C4-2B (cell line): Measurements from ENCODE around the gene HRCT1.
A peak's percentile ranks its signal among the peaks of the same experiment; 100 is the strongest.

Experiments
- H3K27ac ChIP-seq: fragments of 450-650 bp; 2 replicates; pipeline ENCODE4 v1.5.1; 2017
- CTCF ChIP-seq: fragments of 450-650 bp; conservative IDR thresholded peaks from 2 replicates; pipeline ENCODE4 v1.5.1; 2017; ENCODE audit warnings: mild to moderate bottlenecking
- ZFX ChIP-seq: fragments of 450-650 bp; IDR thresholded peaks from 2 replicates; pipeline ENCODE4 v1.6.1; 2017

The HRCT1 gene

DNA sequence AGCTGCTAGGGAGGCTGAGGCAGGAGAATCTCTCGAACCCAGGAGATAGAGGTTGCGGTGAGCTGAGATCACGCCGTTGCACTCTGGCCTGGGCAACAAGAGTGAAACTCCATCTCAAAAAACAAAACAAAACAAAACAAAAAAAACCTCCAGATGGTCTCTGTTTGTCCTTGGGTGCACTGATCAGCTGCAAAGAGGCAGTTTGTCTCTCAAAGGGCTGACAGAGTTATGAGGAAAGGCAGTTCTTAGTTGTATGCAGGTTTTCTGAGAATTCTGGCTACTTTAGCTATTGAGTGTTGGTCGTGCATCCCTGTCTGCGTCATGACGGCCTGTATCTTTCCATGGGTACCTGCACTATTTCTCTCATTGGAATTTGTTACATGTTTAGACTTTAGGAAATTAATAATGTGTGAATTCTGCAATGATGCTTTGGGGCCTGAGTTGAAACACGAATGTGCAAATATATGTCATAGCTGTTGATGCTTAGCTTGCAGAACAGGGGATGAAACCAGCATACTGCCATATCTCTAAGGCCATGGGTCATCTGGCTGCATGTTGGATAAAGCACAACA, 33.8 kb downstream of the HRCT1 start:
- TF ChIP-seq CTCF (no peak), ZFX (no peak)
- no peak overlapping the region for H3K27ac ChIP-seq

DNA sequence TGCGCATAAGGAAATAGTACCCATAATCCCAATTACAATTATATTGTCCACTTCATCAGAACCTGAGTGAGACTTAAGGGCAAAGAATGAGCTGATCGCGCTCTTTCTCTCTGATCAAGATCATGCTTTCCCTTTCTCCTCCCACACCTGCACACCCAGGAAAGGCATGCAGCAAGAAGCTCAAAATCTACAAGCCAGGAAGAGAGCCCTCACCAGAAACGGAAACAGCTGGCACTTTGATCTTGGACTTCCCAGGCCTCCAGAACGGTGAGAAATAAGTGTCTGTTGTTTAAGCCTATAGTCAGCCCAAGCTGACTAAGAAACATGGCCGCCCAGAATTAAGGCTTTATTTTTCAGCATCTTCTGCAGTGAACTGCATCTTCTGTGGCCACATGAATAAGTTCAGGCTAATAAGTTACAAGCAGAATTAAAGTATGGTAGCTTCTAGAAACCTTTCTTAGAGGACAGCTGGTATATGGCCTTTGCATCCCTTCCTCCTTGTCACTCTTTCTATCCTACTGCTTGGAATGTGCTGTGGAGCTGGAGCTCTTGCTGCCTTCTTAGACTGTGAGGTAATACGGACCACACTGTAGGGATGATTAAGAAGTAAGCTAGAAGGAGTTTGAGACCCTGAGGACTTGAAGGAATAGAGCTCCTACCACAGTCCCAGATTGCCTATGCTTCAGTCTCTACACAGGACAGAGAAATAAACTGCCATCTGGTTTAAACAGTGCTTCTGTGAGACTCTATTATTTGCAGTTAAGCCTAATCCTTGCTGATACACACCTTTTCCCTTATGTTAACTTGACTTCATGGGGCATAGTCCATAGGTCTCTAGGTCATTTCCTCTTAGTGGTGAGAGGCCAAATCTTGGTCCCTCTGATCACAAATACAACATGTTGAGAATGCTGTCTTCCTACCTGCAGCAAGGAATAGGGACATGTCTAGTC, 34.7 kb downstream of the HRCT1 start:
- TF ChIP-seq CTCF (no peak), ZFX (no peak)
- no peak overlapping the region for H3K27ac ChIP-seq

DNA sequence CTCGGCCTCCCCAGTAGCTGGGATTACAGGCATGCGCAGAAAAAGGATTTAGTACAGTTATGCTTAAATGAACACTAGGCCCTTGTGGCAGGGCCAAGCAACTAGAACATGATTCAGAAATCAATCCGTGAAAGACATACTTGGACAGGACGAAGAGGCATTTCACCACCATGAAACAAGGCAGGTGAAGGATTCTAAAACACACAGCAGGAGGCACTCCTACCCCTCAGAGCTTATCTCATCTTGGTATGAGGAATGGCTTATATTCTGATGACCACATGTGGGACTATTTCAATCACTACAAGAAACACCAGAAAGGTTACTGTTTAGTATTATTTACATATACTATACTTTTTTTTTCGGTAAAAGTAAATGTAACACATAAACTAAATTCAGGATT, 36.3 kb downstream of the HRCT1 start:
- TF ChIP-seq ZFX (no peak), CTCF (no peak)
- H3K27ac ChIP-seq = no peak overlapping the region

- TF ChIP-seq ZFX (no peak), CTCF (no peak)
- no peak overlapping the region for H3K27ac ChIP-seq
These were observed 38.2 kb downstream of the HRCT1 start for GRCh38 chr9:35944173-35944572.

GRCh38 chr9:35944841-35945240, 38.8 kb downstream of the HRCT1 start:
- no peak for TF ChIP-seq CTCF
- no peak for TF ChIP-seq ZFX
- H3K27ac ChIP-seq = no peak overlapping the region

DNA sequence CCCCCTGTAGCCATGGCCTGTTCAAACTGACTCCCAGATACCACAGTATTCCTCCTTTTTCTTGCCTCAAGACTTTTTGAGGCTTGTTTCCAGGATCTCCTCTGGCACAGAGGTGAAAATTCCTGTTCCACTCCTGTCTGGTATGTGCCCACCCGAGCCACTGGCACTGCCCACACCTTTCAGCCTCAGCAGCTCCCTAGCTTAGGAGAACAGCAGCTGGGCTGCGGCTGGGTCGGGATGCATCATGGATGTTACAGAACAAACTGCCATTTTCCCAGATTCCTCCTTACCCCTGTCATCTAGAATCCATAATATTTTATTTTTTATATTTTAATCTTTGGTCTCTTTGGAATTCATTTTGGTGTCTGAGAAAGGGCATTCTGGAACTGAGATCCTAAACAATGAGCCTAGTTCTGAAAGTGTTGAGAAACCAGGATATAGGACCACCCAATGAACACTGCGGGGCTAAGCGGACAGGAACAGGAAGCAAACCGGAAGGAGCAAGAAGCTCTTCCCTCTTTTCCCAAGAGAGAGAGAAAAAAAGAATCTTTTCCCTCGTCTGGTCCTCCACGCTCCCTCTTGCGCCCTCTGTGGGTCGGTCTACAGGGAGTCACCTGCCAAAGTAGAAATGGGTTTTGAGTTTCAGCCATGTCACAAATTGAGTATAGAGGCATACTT, 39.5 kb downstream of the HRCT1 start:
- TF ChIP-seq CTCF (peak; percentile 97), ZFX (no peak)
- no peak overlapping the region for H3K27ac ChIP-seq

DNA sequence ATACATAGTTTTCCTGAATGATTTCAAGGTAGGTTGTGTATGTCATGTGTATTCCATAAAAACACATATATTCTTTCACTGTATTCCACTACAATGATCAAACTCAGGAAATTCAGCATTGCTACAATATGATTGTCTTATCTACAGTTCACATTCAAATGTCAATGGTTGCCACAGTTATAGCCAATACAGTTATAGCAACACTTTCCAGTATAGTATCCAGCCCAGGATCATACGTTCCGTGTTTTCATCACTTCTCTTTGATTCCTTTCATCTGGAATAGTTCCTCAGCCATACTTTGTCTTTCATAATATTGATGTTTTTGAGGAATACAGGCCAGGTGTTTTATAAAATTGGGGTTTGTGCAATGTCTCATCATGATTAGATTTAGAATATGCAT, 42.4 kb downstream of the HRCT1 start:
- H3K27ac ChIP-seq = no peak overlapping the region
- TF ChIP-seq ZFX = no peak
- TF ChIP-seq CTCF = no peak
